Measurements from ENCODE around the gene RIC1.
"Not testable (repeated sequence)": the region's sequence is repeated elsewhere in the genome, so short reads cannot be mapped to it uniquely, and the experiment has no call there.

Gene RIC1

DNA sequence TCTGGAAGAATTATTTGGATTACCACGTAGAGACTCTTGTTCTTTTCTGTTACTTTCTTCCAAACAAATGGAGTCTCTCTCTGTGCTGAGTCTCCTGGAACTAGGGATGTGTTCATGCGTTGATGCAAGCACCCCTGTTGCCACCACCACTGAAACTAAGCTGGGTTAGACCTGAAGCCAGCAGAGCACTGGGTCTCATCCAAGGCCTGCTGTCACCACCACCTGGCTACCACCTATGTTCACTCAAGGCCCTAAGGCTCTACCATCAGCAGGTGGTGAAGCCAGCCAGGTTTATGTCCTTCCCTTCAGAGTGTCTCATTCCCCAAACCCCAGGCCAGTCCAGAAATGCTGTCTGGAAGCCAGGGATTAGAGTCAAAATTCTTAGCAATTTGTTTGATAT is 13.3 kb downstream of the RIC1 start:
- Histone ChIP-seq H3K4me1 (ENCODE audit: insufficient read depth, low read length) (no peaks in the 10 kb centered on the region), H3K27me3 (ENCODE audit: control insufficient read depth in 1 of 2, insufficient read depth in 2 of 2, low read length in 2 of 2) (no peaks in the 10 kb centered on the region), H3K36me3 (ENCODE audit: insufficient read depth, low read length) (no peaks in the 10 kb centered on the region), H3K9me3 (ENCODE audit: low read length) (no peaks in the 10 kb centered on the region), H3K9ac (ENCODE audit: low read length) (no peak overlapping the region), H3K4me3 (ENCODE audit: low read depth in 1 of 2, low read length in 2 of 2) (no peak overlapping the region), H3K27ac (ENCODE audit: low read depth, low read length) (no peak overlapping the region)

DNA sequence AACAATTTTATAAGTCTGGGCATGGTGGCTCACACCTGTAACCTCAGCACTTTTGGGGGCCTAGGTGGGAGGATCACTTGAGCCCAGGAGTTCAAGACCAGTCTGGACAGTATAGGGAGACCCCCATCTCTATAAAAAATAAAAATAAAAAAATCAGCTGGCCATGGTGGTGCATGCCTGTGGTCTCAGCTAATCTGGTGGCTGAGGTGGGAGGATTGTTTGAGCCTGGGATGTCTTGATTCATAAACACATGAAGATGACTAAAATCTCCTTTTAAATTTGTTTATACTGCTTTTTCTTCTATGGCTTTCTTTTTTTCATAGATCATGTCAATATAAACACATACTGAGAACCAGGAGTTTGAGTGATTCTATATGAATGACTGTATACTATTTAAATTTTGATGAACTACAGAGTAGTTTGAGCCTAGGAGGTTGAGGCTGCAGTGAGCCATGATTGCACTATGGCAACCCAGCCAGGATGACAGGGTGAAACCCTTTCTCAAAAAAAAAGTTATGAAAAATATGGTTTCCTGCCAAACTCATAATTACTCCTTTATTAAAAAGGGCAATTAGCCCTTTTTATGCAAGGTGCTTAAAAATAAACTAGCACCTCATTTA is 14.2 kb downstream of the RIC1 start:
- no peak overlapping the region for H3K27ac ChIP-seq (ENCODE audit: low read depth, low read length)
- no peaks in the 10 kb centered on the region for H3K27me3 ChIP-seq (ENCODE audit: control insufficient read depth in 1 of 2, insufficient read depth in 2 of 2, low read length in 2 of 2)
- H3K4me3 ChIP-seq (ENCODE audit: low read depth in 1 of 2, low read length in 2 of 2), result no peak overlapping the region
- H3K9ac ChIP-seq (ENCODE audit: low read length), result no peak overlapping the region
- no peaks in the 10 kb centered on the region for H3K4me1 ChIP-seq (ENCODE audit: insufficient read depth, low read length)
- no peaks in the 10 kb centered on the region for H3K9me3 ChIP-seq (ENCODE audit: low read length)
- no peaks in the 10 kb centered on the region for H3K36me3 ChIP-seq (ENCODE audit: insufficient read depth, low read length)

- Histone ChIP-seq H3K4me1 (ENCODE audit: insufficient read depth, low read length) (no peaks in the 10 kb centered on the region), H3K9ac (ENCODE audit: low read length) (no peak overlapping the region), H3K27me3 (ENCODE audit: control insufficient read depth in 1 of 2, insufficient read depth in 2 of 2, low read length in 2 of 2) (no peaks in the 10 kb centered on the region), H3K9me3 (ENCODE audit: low read length) (no peaks in the 10 kb centered on the region), H3K27ac (ENCODE audit: low read depth, low read length) (no peak overlapping the region), H3K4me3 (ENCODE audit: low read depth in 1 of 2, low read length in 2 of 2) (no peak overlapping the region), H3K36me3 (ENCODE audit: insufficient read depth, low read length) (no peaks in the 10 kb centered on the region)
These were observed 15.6 kb downstream of the RIC1 start for GRCh38 chr9:5644501-5644900.

- Histone ChIP-seq H3K27ac (ENCODE audit: low read depth, low read length) (no peak overlapping the region), H3K9me3 (ENCODE audit: low read length) (no peaks in the 10 kb centered on the region), H3K4me3 (ENCODE audit: low read depth in 1 of 2, low read length in 2 of 2) (no peak overlapping the region), H3K36me3 (ENCODE audit: insufficient read depth, low read length) (no peaks in the 10 kb centered on the region), H3K27me3 (ENCODE audit: control insufficient read depth in 1 of 2, insufficient read depth in 2 of 2, low read length in 2 of 2) (no peaks in the 10 kb centered on the region), H3K4me1 (ENCODE audit: insufficient read depth, low read length) (no peaks in the 10 kb centered on the region), H3K9ac (ENCODE audit: low read length) (no peak overlapping the region)
These were observed 17.2 kb downstream of the RIC1 start for GRCh38 chr9:5646116-5646515.

DNA sequence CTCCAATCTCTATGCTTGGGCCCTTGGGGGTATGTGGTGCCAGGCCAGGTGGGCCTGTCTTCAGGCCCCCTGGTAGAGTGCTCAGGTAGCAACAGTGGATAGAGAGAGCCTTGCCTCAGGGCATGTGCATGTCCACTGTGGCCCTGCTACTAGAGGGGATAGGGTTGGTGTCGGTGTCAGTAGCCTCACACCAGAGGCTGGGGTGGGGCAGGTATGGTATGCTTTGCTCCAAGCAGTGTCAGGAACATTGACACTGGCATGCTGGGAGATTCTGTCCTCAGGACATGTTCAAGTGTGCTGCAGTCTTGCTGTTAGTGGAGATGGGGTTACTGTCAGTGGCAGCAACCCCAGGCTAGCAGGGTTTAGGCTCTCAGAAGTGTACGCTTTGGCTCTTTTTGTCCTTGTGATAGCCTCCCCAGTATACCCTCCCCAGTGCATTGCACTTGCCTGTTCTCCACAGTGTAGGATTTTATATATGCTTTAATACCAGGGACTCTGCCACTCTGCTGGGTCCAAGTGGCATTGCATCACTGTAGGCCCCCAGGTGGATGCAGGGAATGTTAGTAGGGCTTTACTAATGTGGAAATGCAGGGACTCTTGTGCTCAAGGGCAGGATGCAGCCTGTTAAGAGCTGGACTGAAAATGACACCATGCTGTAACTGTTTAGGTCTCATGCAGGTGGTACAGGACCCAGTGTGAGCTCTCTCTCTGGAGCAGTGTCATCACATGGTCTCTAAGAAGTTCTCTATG is 21.6 kb downstream of the RIC1 start:
- no peaks in the 10 kb centered on the region for H3K4me1 ChIP-seq (ENCODE audit: insufficient read depth, low read length)
- H3K9ac ChIP-seq (ENCODE audit: low read length), result no peak overlapping the region
- no peaks in the 10 kb centered on the region for H3K36me3 ChIP-seq (ENCODE audit: insufficient read depth, low read length)
- no peak overlapping the region for H3K27ac ChIP-seq (ENCODE audit: low read depth, low read length)
- no peak overlapping the region for H3K4me3 ChIP-seq (ENCODE audit: low read depth in 1 of 2, low read length in 2 of 2)
- no peaks in the 10 kb centered on the region for H3K27me3 ChIP-seq (ENCODE audit: control insufficient read depth in 1 of 2, insufficient read depth in 2 of 2, low read length in 2 of 2)
- H3K9me3 ChIP-seq (ENCODE audit: low read length), result peaks cover 4% of the 10 kb centered on the region

DNA sequence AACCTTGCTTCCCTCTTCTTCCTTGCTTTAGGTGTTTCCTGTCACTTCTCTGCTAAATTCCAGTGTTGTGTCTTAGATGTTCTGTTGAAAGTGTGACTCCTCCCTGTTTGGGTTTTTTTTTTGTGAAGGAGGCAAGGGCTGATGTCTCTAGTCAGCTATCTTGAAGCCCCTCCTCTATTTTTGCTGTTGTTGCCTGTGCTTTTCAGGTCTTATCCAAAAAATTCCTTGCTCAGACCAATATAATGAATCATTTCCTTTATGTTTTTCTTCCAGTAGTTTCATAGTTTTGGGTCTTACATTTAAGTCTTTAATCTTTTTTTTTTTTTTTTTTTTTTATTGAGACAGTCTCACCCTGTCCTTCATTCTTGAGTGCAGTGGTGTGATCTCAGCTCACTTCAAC is 22.3 kb downstream of the RIC1 start:
- H3K36me3 ChIP-seq (ENCODE audit: insufficient read depth, low read length), result no peaks in the 10 kb centered on the region
- H3K4me3 ChIP-seq (ENCODE audit: low read depth in 1 of 2, low read length in 2 of 2), result no peak overlapping the region
- no peak overlapping the region for H3K9ac ChIP-seq (ENCODE audit: low read length)
- H3K9me3 ChIP-seq (ENCODE audit: low read length), result peaks cover 4% of the 10 kb centered on the region
- H3K4me1 ChIP-seq (ENCODE audit: insufficient read depth, low read length), result no peaks in the 10 kb centered on the region
- H3K27me3 ChIP-seq (ENCODE audit: control insufficient read depth in 1 of 2, insufficient read depth in 2 of 2, low read length in 2 of 2), result no peaks in the 10 kb centered on the region
- no peak overlapping the region for H3K27ac ChIP-seq (ENCODE audit: low read depth, low read length)

DNA sequence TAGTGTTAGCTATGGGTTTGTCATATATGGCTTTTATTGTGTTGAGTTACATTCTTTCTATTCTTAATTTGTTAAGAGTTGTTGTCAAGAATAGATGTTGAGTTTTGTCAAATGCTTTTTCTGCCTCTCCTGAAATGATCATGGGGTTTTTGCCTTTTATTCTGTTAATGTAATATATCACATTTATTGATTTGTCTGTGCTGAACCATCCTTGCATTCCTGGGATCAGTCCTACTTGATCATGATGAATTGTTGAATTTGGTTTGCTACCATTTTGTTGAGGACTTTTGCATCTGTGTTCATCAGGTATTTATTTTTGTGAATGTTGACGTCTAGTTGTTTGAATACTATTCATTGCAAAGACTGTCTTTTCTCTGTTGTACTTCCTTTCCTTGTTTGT is 23.9 kb downstream of the RIC1 start:
- no peaks in the 10 kb centered on the region for H3K4me1 ChIP-seq (ENCODE audit: insufficient read depth, low read length)
- peaks cover 6% of the 10 kb centered on the region for H3K36me3 ChIP-seq (ENCODE audit: insufficient read depth, low read length)
- peaks cover 4% of the 10 kb centered on the region for H3K9me3 ChIP-seq (ENCODE audit: low read length)
- H3K27ac ChIP-seq (ENCODE audit: low read depth, low read length), result no peak overlapping the region
- no peak overlapping the region for H3K9ac ChIP-seq (ENCODE audit: low read length)
- no peaks in the 10 kb centered on the region for H3K27me3 ChIP-seq (ENCODE audit: control insufficient read depth in 1 of 2, insufficient read depth in 2 of 2, low read length in 2 of 2)
- no peak overlapping the region for H3K4me3 ChIP-seq (ENCODE audit: low read depth in 1 of 2, low read length in 2 of 2)

GRCh38 chr9:5662804-5663203 is 33.9 kb downstream of the RIC1 start:
- H3K36me3 ChIP-seq (ENCODE audit: insufficient read depth, low read length); H3K9ac ChIP-seq (ENCODE audit: low read length); H3K27ac ChIP-seq (ENCODE audit: low read depth, low read length); H3K9me3 ChIP-seq (ENCODE audit: low read length); H3K27me3 ChIP-seq (ENCODE audit: control insufficient read depth in 1 of 2, insufficient read depth in 2 of 2, low read length in 2 of 2); H3K4me1 ChIP-seq (ENCODE audit: insufficient read depth, low read length); H3K4me3 ChIP-seq (ENCODE audit: low read depth in 1 of 2, low read length in 2 of 2): not testable (repeated sequence)

DNA sequence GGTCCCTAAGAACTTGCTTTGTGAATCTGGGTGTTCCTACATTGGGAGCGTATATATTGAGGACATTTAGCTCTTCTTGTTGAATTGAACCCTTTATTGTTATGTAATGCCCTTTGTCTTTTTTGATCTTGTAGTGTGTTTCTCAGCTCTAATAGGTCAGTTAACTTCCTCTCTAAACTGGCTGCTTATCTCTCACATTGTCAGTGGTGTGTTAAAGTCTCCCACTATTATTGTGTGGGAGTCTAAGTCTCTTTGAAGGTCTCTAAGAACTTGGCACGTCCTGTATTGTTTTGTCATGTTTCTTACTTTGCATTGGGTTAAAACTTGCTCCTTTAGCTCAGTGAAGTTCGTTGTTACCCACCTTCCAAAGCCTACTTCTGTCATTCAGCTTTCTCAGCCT is 36.2 kb downstream of the RIC1 start:
- no peaks in the 10 kb centered on the region for H3K9me3 ChIP-seq (ENCODE audit: low read length)
- H3K4me3 ChIP-seq (ENCODE audit: low read depth in 1 of 2, low read length in 2 of 2), result no peak overlapping the region
- no peaks in the 10 kb centered on the region for H3K27me3 ChIP-seq (ENCODE audit: control insufficient read depth in 1 of 2, insufficient read depth in 2 of 2, low read length in 2 of 2)
- H3K9ac ChIP-seq (ENCODE audit: low read length), result no peak overlapping the region
- no peak overlapping the region for H3K27ac ChIP-seq (ENCODE audit: low read depth, low read length)
- no peaks in the 10 kb centered on the region for H3K36me3 ChIP-seq (ENCODE audit: insufficient read depth, low read length)
- no peaks in the 10 kb centered on the region for H3K4me1 ChIP-seq (ENCODE audit: insufficient read depth, low read length)

- Histone ChIP-seq H3K36me3 (ENCODE audit: insufficient read depth, low read length) (no peaks in the 10 kb centered on the region), H3K4me3 (ENCODE audit: low read depth in 1 of 2, low read length in 2 of 2) (no peak overlapping the region), H3K9ac (ENCODE audit: low read length) (no peak overlapping the region), H3K27me3 (ENCODE audit: control insufficient read depth in 1 of 2, insufficient read depth in 2 of 2, low read length in 2 of 2) (no peaks in the 10 kb centered on the region), H3K27ac (ENCODE audit: low read depth, low read length) (no peak overlapping the region), H3K4me1 (ENCODE audit: insufficient read depth, low read length) (no peaks in the 10 kb centered on the region), H3K9me3 (ENCODE audit: low read length) (no peaks in the 10 kb centered on the region)
These were observed 38.5 kb downstream of the RIC1 start for GRCh38 chr9:5667391-5667790.

DNA sequence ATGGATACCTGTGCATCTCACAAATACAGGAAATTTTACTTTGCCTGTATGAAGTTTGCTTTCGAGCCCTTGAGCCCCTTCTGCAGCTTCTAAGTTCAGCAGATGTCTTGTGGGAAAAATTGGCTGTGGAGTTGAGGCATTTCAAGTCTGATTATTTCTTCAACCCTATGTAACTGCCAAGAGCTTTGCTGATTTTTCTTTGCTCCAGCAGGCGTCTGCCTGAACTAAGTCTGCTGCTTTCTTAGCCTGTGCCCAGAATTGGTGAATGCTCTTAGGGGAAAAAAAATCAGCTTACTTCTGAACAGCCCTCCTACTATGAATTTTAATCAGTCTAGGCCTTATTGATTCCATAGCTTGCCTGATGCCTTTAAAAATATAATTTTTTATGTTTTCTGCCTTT is 41.2 kb downstream of the RIC1 start:
- no peaks in the 10 kb centered on the region for H3K4me1 ChIP-seq (ENCODE audit: insufficient read depth, low read length)
- no peak overlapping the region for H3K9ac ChIP-seq (ENCODE audit: low read length)
- H3K9me3 ChIP-seq (ENCODE audit: low read length), result no peaks in the 10 kb centered on the region
- no peak overlapping the region for H3K4me3 ChIP-seq (ENCODE audit: low read depth in 1 of 2, low read length in 2 of 2)
- H3K27me3 ChIP-seq (ENCODE audit: control insufficient read depth in 1 of 2, insufficient read depth in 2 of 2, low read length in 2 of 2), result no peaks in the 10 kb centered on the region
- H3K36me3 ChIP-seq (ENCODE audit: insufficient read depth, low read length), result no peaks in the 10 kb centered on the region
- H3K27ac ChIP-seq (ENCODE audit: low read depth, low read length), result no peak overlapping the region

DNA sequence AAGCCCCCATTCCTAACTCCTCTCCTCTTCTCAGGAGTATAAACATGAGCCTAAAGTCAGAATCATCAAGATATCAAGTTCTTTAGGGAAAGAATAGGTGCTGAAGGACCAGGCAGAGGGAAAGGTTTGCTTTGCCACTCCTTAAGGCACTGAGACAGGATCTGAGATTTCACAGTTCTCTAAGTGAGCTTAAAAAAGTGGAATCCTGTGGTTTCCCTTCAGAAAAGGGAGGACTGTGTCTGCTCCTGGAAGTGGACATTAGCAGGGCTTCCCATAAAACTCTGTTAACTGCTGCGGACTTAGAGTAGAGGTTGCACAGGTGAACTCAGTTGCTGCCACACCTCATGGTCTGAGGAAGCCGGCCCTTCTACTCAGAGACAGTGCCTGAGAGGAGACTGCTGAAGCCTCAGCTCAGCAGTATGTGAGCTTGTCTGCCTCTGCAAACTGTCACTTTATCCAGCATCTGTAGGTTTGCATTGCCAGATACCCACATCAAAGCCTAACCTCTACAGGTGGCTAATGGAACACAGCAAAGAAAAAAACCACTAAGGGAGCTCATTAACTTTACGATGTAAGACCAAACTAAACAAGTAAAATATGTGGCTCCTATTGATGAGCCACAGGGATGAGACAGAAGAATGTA is 42.9 kb downstream of the RIC1 start:
- Histone ChIP-seq H3K9ac (ENCODE audit: low read length) (no peak overlapping the region), H3K4me3 (ENCODE audit: low read depth in 1 of 2, low read length in 2 of 2) (no peak overlapping the region), H3K27ac (ENCODE audit: low read depth, low read length) (no peak overlapping the region), H3K4me1 (ENCODE audit: insufficient read depth, low read length) (no peaks in the 10 kb centered on the region), H3K36me3 (ENCODE audit: insufficient read depth, low read length) (no peaks in the 10 kb centered on the region), H3K27me3 (ENCODE audit: control insufficient read depth in 1 of 2, insufficient read depth in 2 of 2, low read length in 2 of 2) (no peaks in the 10 kb centered on the region), H3K9me3 (ENCODE audit: low read length) (no peaks in the 10 kb centered on the region)

All from muscle layer of colon (tissue), 2 donors.